Activated CD8-positive, alpha-beta T cell treated with anti-CD3 and anti-CD28 coated beads for 36 hours (primary cell): ENCODE measurements around the gene MKNK1. TPM values are rescaled to one million over a fixed set of nuclear protein-coding genes. Genes with fewer than 3 reads are reported as not detected.

Experiments used
- ATAC-seq: fragments of 200-7000 bp; cut with Tn5 transposase; one replicate; pipeline ENCODE4 v1.10.0; 2021; ENCODE audit warnings: mild to moderate bottlenecking, moderate library complexity
- CTCF ChIA-PET: fragments of 350-600 bp; sonication (Branson Sonifier 250); formaldehyde crosslinking; loops from one replicate; lab custom pipeline; 2021; ENCODE audit warnings: antibody characterized with exemption; lab: Charles Lee
- POLR2A ChIA-PET: fragments of 350-600 bp; sonication (Branson Sonifier 250); formaldehyde crosslinking; loops from one replicate; lab custom pipeline; 2021; ENCODE audit warnings: antibody characterized with exemption; lab: Charles Lee
- DNase-seq: peaks from one replicate; pipeline ENCODE4 v3.0.0-alpha.2; 2020
- H3K27ac Mint-ChIP-seq: one replicate; pipeline ENCODE4 v1.8.0; 2021; ENCODE audit warnings: mild to moderate bottlenecking, mixed read lengths
- H3K27me3 Mint-ChIP-seq: one replicate; pipeline ENCODE4 v1.8.0; 2021; ENCODE audit warnings: mixed read lengths
- H3K36me3 Mint-ChIP-seq: one replicate; pipeline ENCODE4 v1.8.0; 2021; ENCODE audit warnings: low read depth, mixed read lengths
- H3K4me1 Mint-ChIP-seq: one replicate; pipeline ENCODE4 v1.8.0; 2021; ENCODE audit warnings: low read depth, mixed read lengths
- H3K4me3 Mint-ChIP-seq: one replicate; pipeline ENCODE4 v1.8.0; 2021; ENCODE audit warnings: mild to moderate bottlenecking, moderate library complexity, mixed read lengths
- H3K9me3 Mint-ChIP-seq: one replicate; pipeline ENCODE4 v1.8.0; 2021; ENCODE audit warnings: mixed read lengths
- intact Hi-C: fragments of 100-400 bp; cut with micrococcal nuclease; formaldehyde crosslinking; loops from one replicate; pipeline ENCODE4 v1.10.0; 2022
- total RNA-seq, 2 experiments: library from RNA; stranded (reverse); gene quantifications; one replicate each; pipeline ENCODE4 v1.2.3, GENCODE V29; 2021
- TF ChIP-seq, protein P1 (sequence below): fragments of 200-600 bp; IDR thresholded peaks from one replicate; pipeline ENCODE4 v1.8.0; 2022; ENCODE audit warnings: antibody characterized with exemption, mild to moderate bottlenecking

MKNK1 gene
- total RNA-seq, 2 experiments from 2014 or later = 31.1 to 35.5 TPM

GRCh38 chr1:46585312-46585938 lies 18.6 kb downstream of the MKNK1 start:
- Mint-ChIP-seq H3K27me3 (no peaks in the 10 kb centered on the region), H3K9me3 (no peaks in the 10 kb centered on the region), H3K36me3 (peaks cover 41% of the 10 kb centered on the region), H3K4me3 (no peak overlapping the region), H3K27ac (no peak overlapping the region), H3K4me1 (peaks cover 27% of the 10 kb centered on the region)
- CTCF ChIA-PET = no interaction called here
- POLR2A ChIA-PET = interaction anchor here (1.0 kb wide), 1 partner anchor 14 kb away, joined by 3 read pairs; no protein-coding TSS in a partner anchor
- ATAC-seq = no peak
- DNase-seq = no peak
- TF ChIP-seq, protein P1, sequence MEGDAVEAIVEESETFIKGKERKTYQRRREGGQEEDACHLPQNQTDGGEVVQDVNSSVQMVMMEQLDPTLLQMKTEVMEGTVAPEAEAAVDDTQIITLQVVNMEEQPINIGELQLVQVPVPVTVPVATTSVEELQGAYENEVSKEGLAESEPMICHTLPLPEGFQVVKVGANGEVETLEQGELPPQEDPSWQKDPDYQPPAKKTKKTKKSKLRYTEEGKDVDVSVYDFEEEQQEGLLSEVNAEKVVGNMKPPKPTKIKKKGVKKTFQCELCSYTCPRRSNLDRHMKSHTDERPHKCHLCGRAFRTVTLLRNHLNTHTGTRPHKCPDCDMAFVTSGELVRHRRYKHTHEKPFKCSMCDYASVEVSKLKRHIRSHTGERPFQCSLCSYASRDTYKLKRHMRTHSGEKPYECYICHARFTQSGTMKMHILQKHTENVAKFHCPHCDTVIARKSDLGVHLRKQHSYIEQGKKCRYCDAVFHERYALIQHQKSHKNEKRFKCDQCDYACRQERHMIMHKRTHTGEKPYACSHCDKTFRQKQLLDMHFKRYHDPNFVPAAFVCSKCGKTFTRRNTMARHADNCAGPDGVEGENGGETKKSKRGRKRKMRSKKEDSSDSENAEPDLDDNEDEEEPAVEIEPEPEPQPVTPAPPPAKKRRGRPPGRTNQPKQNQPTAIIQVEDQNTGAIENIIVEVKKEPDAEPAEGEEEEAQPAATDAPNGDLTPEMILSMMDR = no peak
- intact Hi-C loops = no loop called here

- TF ChIP-seq, protein P1 = no peak
- Mint-ChIP-seq H3K9me3 (no peaks in the 10 kb centered on the region), H3K27me3 (no peaks in the 10 kb centered on the region), H3K27ac (no peak overlapping the region), H3K36me3 (peaks cover 36% of the 10 kb centered on the region), H3K4me1 (peaks cover 31% of the 10 kb centered on the region), H3K4me3 (no peak overlapping the region)
- intact Hi-C loops = no loop called here
- POLR2A ChIA-PET = interaction anchor here (1.0 to 1.9 kb wide), 2 partner anchors 18 to 20 kb away, joined by 5 to 6 read pairs; no protein-coding TSS in a partner anchor
- ATAC-seq (no peak), DNase-seq (no peak)
- CTCF ChIA-PET = interaction anchor here (1.4 to 2.3 kb wide), 2 partner anchors 19 to 21 kb away, joined by 3 to 9 read pairs; partner anchors contain the start of gene MKNK1
These were observed 20.6 kb downstream of the MKNK1 start for GRCh38 chr1:46583494-46583893.

GRCh38 chr1:46582972-46583371 lies 21.1 kb downstream of the MKNK1 start:
- POLR2A ChIA-PET = interaction anchor here (1.0 to 1.9 kb wide), 2 partner anchors 18 to 20 kb away, joined by 5 to 6 read pairs; no protein-coding TSS in a partner anchor
- H3K4me3 Mint-ChIP-seq = no peak overlapping the region
- peak overlapping the region; percentile 97 for H3K27ac Mint-ChIP-seq
- no peaks in the 10 kb centered on the region for H3K27me3 Mint-ChIP-seq
- H3K9me3 Mint-ChIP-seq = no peaks in the 10 kb centered on the region
- CTCF ChIA-PET = interaction anchor here (1.2 to 2.3 kb wide), 3 partner anchors 19 to 24 kb away, joined by 3 to 9 read pairs (median 3); partner anchors contain the start of gene MKNK1
- no peak for ATAC-seq
- TF ChIP-seq, protein P1 = no peak
- H3K4me1 Mint-ChIP-seq = peaks cover 31% of the 10 kb centered on the region
- no peak for DNase-seq
- intact Hi-C loops = no loop called here
- H3K36me3 Mint-ChIP-seq = peaks cover 38% of the 10 kb centered on the region

- POLR2A ChIA-PET = interaction anchor here (0.6 to 1.9 kb wide), 5 partner anchors 8 to 38 kb away, joined by 3 to 6 read pairs (median 4); no protein-coding TSS in a partner anchor
- no peaks in the 10 kb centered on the region for H3K27me3 Mint-ChIP-seq
- H3K4me1 Mint-ChIP-seq = peaks cover 31% of the 10 kb centered on the region
- DNase-seq = peak; percentile 56
- intact Hi-C loops = no loop called here
- no peak overlapping the region for H3K4me3 Mint-ChIP-seq
- H3K36me3 Mint-ChIP-seq = peaks cover 42% of the 10 kb centered on the region
- peak overlapping the region; percentile 97 for H3K27ac Mint-ChIP-seq
- ATAC-seq = peak; percentile 94
- H3K9me3 Mint-ChIP-seq = no peaks in the 10 kb centered on the region
- TF ChIP-seq, protein P1 = no peak
- CTCF ChIA-PET = interaction anchor here (0.8 to 2.3 kb wide), 9 partner anchors 21 to 143 kb away, joined by 3 to 9 read pairs (median 3); partner anchors contain the start of genes MKNK1 and MOB3C
These were observed 22.2 kb downstream of the MKNK1 start for GRCh38 chr1:46581681-46582455.
